K562 (cell line): Measurements from ENCODE around the gene C15orf62. TPM values are rescaled to one million over a fixed set of nuclear protein-coding genes. Genes with fewer than 3 reads are reported as not detected.
A peak's percentile ranks its signal among the peaks of the same experiment; 100 is the strongest.

Experiments used
- ATF7 ChIP-seq: fragments of 450-650 bp; IDR thresholded peaks from 2 replicates; pipeline ENCODE4 v1.7.1; 2014; ENCODE audit warnings: mild to moderate bottlenecking, moderate library complexity
- EHMT2 ChIP-seq: fragments of 450-650 bp; IDR thresholded peaks from 2 replicates; pipeline ENCODE4 v1.6.1; 2018; ENCODE audit warnings: antibody characterized with exemption
- FUS ChIP-seq: fragments of 200-400 bp; formaldehyde crosslinking; optimal IDR thresholded peaks from 2 replicates; pipeline ENCODE3; 2017; ENCODE audit warnings: low read depth, low read length
- KAT7 ChIP-seq: sonication (generic); formaldehyde crosslinking; IDR thresholded peaks from 2 replicates; pipeline ENCODE4 v1.8.0; 2022; ENCODE audit warnings: missing genetic modification reagents, mild to moderate bottlenecking, borderline replicate concordance
- MIER1 ChIP-seq: fragments of 450-650 bp; IDR thresholded peaks from 2 replicates; pipeline ENCODE4 v1.6.1; 2016; ENCODE audit warnings: antibody characterized with exemption, mild to moderate bottlenecking, low read depth
- MTA3 ChIP-seq: fragments of 450-650 bp; formaldehyde crosslinking; IDR thresholded peaks from 2 replicates; pipeline ENCODE4 v1.6.1; 2017; ENCODE audit warnings: mild to moderate bottlenecking, borderline replicate concordance
- NFE2 ChIP-seq: IDR thresholded peaks from 2 replicates; pipeline ENCODE4 v1.6.1; 2014; ENCODE audit warnings: antibody characterized with exemption, low read depth
- PCBP1 ChIP-seq: fragments of 200-400 bp; formaldehyde crosslinking; IDR thresholded peaks from 2 replicates; pipeline ENCODE4 v1.6.1; 2018; ENCODE audit warnings: mild to moderate bottlenecking, low read depth, low read length; ENCODE audit not compliant: poor library complexity, severe bottlenecking
- TAF15 ChIP-seq: fragments of 200-400 bp; formaldehyde crosslinking; IDR thresholded peaks from 2 replicates; pipeline ENCODE4 v1.6.1; 2017; ENCODE audit warnings: mild to moderate bottlenecking, low read depth, low read length, moderate library complexity
- ZNF445 ChIP-seq: fragments of 250-450 bp; sonication (Bioruptor Pico); IDR thresholded peaks from 2 replicates; pipeline ENCODE4 v1.4.0; 2020; ENCODE audit warnings: low read depth, mild to moderate bottlenecking, moderate library complexity
- polyA plus RNA-seq, 8 experiments: library from polyadenylated mRNA; depleted of rRNA in 4 of 8; stranded (reverse) in 5 of 8; unstranded in 3 of 8; fragments of >200 nt; fragmentation: Nextera tagmentation in 2 of 8; fragmentation: Illumina TruSeq in 1 of 8; extraction: Ambion mirVana in 2 of 8; extraction: Trizol in 1 of 8; gene quantifications; 2 replicates each; pipeline versions ENCODE4 v1.2.1 to v1.2.3, GENCODE V29; 2011 to 2014; ENCODE audit warnings: inconsistent platforms in 1 of 8, missing spikeins in 1 of 8
- total RNA-seq, 7 experiments: library from RNA; depleted of rRNA in 6 of 7; stranded (reverse); fragments of >200 nt in 6 of 7; fragmentation: Illumina TruSeq in 2 of 7; extraction: Trizol in 2 of 7; gene quantifications; 2 replicates each; pipeline versions ENCODE4 v1.2.1 to v1.2.3, GENCODE V29; 2011 to 2021; ENCODE audit warnings: low replicate concordance in 1 of 7
- TF ChIP-seq, protein P1 (sequence below): fragments of 200-800 bp; sonication (Bioruptor generic); IDR thresholded peaks from 2 replicates; pipeline ENCODE4 v1.6.1; 2016; ENCODE audit warnings: missing genetic modification characterization, missing compliant biosample characterization
- TF ChIP-seq, protein P2 (sequence below): fragments of 250-450 bp; sonication (Bioruptor Pico); IDR thresholded peaks from 2 replicates; pipeline ENCODE4 v1.4.0; 2020; ENCODE audit warnings: mild to moderate bottlenecking
- TF ChIP-seq, protein P3 (sequence below), 2 experiments: fragments of 200-800 bp in 1 of 2; sonication (Bioruptor generic) in 1 of 2; sonication (generic) in 1 of 2; formaldehyde crosslinking in 1 of 2; IDR thresholded peaks in 1 of 2; conservative IDR thresholded peaks in 1 of 2; 2 replicates each; pipeline versions ENCODE4 v1.5.0 to v1.6.1; 2016 to 2020; ENCODE audit warnings: missing compliant biosample characterization in 1 of 2, missing genetic modification characterization in 1 of 2, missing genetic modification reagents in 1 of 2
- TF ChIP-seq, protein P4 (sequence below): fragments of 450-650 bp; IDR thresholded peaks from 2 replicates; pipeline ENCODE4 v1.6.1; 2017; ENCODE audit warnings: mild to moderate bottlenecking, moderate library complexity
- TF ChIP-seq, protein P5 (sequence below): fragments of 250-450 bp; sonication (Bioruptor Pico); IDR thresholded peaks from 2 replicates; pipeline ENCODE4 v1.8.0; 2021; ENCODE audit warnings: mild to moderate bottlenecking, moderate library complexity

Gene C15orf62
- total and polyA plus RNA-seq, 9 of the 15 experiments (the other 6 are each of a cell fraction or from before 2014, with no cell fraction given) = 0.01 to 0.76 (median 0.30) TPM; not detected in 1

DNA sequence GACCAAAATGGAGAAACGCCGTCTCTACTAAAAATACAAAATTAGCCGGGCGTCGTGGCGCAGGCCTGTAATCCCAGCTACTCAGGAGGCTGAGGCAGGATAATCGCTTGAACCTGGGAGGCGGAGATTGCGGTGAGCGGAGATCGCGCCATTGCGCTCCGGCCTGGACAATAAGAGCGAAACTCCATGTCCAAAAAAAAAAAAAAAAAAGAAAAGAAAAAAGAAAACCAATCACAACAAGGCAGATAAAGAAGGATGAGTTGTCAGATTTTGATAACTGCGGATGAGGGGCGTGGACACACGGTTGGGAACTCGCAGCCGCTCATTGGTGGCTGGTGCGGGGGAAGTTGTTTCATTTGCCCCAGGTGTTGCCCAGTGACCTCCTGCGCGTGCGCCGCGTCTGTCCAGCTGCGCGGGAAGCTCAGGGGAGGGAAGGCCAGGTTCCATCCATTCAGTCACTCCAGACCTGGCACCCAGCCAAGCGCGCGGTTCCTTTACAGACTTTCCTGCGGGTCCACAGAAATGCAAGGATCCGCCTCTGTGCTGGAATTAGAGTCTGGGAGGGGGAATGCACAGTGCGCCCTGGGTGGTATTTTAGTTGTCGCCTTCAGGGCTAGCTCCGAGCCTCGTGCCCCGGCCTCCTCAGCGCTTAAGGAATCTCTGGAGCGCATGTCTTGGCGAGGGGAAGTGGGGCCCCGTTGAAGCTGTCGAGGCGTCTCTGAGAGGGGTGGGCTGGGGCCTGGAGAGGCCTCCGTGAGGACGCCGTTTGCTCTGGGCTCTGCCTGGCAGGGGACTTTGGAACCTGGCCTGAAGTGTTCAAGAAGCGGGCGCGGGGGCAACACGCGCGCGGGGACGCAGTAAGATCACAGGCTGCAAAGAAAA lies 6.6 kb upstream of the C15orf62 start (continued):
- peak; percentile 31; the same call in 1 of the 2 replicates for TF ChIP-seq MTA3
- TF ChIP-seq MIER1 = no peak
- TF ChIP-seq, protein P1, sequence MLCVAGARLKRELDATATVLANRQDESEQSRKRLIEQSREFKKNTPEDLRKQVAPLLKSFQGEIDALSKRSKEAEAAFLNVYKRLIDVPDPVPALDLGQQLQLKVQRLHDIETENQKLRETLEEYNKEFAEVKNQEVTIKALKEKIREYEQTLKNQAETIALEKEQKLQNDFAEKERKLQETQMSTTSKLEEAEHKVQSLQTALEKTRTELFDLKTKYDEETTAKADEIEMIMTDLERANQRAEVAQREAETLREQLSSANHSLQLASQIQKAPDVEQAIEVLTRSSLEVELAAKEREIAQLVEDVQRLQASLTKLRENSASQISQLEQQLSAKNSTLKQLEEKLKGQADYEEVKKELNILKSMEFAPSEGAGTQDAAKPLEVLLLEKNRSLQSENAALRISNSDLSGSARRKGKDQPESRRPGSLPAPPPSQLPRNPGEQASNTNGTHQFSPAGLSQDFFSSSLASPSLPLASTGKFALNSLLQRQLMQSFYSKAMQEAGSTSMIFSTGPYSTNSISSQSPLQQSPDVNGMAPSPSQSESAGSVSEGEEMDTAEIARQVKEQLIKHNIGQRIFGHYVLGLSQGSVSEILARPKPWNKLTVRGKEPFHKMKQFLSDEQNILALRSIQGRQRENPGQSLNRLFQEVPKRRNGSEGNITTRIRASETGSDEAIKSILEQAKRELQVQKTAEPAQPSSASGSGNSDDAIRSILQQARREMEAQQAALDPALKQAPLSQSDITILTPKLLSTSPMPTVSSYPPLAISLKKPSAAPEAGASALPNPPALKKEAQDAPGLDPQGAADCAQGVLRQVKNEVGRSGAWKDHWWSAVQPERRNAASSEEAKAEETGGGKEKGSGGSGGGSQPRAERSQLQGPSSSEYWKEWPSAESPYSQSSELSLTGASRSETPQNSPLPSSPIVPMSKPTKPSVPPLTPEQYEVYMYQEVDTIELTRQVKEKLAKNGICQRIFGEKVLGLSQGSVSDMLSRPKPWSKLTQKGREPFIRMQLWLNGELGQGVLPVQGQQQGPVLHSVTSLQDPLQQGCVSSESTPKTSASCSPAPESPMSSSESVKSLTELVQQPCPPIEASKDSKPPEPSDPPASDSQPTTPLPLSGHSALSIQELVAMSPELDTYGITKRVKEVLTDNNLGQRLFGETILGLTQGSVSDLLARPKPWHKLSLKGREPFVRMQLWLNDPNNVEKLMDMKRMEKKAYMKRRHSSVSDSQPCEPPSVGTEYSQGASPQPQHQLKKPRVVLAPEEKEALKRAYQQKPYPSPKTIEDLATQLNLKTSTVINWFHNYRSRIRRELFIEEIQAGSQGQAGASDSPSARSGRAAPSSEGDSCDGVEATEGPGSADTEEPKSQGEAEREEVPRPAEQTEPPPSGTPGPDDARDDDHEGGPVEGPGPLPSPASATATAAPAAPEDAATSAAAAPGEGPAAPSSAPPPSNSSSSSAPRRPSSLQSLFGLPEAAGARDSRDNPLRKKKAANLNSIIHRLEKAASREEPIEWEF = 0 out of 2 replicates have a peak, but pooled peaks have one; percentile 36
- no peak for TF ChIP-seq NFE2
- TF ChIP-seq, protein P2, sequence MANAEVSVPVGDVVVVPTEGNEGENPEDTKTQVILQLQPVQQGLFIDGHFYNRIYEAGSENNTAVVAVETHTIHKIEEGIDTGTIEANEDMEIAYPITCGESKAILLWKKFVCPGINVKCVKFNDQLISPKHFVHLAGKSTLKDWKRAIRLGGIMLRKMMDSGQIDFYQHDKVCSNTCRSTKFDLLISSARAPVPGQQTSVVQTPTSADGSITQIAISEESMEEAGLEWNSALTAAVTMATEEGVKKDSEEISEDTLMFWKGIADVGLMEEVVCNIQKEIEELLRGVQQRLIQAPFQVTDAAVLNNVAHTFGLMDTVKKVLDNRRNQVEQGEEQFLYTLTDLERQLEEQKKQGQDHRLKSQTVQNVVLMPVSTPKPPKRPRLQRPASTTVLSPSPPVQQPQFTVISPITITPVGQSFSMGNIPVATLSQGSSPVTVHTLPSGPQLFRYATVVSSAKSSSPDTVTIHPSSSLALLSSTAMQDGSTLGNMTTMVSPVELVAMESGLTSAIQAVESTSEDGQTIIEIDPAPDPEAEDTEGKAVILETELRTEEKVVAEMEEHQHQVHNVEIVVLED (CRISPR knock-in tag) = no peak
- no peak for TF ChIP-seq ZNF445 (CRISPR knock-in tag)
- TF ChIP-seq FUS = no peak
- no peak for TF ChIP-seq EHMT2
- peak; percentile 19 for TF ChIP-seq PCBP1
- TF ChIP-seq, protein P3, sequence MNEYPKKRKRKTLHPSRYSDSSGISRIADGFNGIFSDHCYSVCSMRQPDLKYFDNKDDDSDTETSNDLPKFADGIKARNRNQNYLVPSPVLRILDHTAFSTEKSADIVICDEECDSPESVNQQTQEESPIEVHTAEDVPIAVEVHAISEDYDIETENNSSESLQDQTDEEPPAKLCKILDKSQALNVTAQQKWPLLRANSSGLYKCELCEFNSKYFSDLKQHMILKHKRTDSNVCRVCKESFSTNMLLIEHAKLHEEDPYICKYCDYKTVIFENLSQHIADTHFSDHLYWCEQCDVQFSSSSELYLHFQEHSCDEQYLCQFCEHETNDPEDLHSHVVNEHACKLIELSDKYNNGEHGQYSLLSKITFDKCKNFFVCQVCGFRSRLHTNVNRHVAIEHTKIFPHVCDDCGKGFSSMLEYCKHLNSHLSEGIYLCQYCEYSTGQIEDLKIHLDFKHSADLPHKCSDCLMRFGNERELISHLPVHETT (CRISPR knock-in tag; conservative IDR thresholded peaks at IDR 0.05 in 1 of 2, IDR thresholded peaks at IDR 0.05 in 1 of 2) = no peak
- TF ChIP-seq, protein P4, sequence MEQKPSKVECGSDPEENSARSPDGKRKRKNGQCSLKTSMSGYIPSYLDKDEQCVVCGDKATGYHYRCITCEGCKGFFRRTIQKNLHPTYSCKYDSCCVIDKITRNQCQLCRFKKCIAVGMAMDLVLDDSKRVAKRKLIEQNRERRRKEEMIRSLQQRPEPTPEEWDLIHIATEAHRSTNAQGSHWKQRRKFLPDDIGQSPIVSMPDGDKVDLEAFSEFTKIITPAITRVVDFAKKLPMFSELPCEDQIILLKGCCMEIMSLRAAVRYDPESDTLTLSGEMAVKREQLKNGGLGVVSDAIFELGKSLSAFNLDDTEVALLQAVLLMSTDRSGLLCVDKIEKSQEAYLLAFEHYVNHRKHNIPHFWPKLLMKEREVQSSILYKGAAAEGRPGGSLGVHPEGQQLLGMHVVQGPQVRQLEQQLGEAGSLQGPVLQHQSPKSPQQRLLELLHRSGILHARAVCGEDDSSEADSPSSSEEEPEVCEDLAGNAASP = no peak
- TF ChIP-seq, protein P5, sequence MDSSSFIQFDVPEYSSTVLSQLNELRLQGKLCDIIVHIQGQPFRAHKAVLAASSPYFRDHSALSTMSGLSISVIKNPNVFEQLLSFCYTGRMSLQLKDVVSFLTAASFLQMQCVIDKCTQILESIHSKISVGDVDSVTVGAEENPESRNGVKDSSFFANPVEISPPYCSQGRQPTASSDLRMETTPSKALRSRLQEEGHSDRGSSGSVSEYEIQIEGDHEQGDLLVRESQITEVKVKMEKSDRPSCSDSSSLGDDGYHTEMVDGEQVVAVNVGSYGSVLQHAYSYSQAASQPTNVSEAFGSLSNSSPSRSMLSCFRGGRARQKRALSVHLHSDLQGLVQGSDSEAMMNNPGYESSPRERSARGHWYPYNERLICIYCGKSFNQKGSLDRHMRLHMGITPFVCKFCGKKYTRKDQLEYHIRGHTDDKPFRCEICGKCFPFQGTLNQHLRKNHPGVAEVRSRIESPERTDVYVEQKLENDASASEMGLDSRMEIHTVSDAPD (CRISPR knock-in tag) = peak; percentile 67; the same call in 1 of the 2 replicates
- no peak for TF ChIP-seq TAF15
- TF ChIP-seq ATF7 = no peak
- TF ChIP-seq KAT7 = no peak
